ENCODE results near the gene AKAP13.

DNA sequence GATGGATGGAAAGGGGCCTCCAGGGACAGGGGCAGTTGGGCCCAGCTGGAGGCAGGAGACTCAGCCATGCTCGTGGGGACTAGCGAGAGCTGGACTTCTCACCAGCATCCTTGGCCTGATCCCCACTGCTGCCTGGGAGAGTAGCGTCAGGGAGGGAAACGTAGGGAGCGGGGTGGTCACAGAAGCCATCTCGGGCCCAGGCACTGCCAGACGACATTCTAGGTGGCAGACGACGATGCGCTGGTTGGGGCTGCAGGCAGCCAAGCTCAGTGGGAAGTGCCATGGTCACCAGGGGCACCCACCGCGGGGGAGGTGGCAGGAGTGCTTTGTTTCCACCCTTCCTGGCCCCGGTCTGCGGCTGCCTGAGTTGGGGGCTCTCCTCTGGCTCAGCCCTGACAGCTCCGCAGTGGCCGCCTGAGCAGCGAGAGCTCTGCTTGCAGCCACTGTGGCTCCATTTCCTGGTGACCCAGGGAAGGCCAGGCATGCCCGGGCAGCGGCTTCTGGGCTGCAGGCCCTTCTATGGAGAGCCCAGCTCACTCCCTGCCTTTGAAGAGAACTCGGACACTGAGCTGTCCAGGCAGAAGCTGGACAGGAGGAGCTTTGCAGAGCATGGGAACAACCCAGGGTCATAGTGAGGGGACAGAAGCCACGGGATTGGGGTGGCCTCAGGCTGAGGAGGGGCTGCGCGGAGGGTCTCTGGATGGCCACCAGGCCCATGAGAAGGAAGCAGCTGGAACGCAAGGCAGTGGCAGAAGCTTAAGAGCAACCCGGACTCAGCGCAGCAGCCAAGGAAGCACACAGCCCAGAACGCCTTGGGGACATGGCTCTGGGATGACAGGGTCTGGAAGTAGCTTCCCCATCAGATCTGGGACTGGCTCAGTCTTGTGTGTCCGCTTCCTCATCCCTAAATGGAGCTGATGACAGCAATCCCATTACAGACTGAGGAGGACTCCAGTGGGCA lies 383.6 kb downstream of the AKAP13 start:
- TF ChIP-seq FOXK2 (IDR thresholded peaks at IDR 0.05) (no peak), FOXA1 (IDR thresholded peaks at IDR 0.05) (no peak), BHLHE40 (IDR thresholded peaks at IDR 0.05; ENCODE audit: borderline replicate concordance) (no peak), NFRKB (IDR thresholded peaks at IDR 0.05) (no peak)

Data from HEK293T (cell line).